H9 (cell line): ENCODE measurements around the gene PLXNB2. TPM values are rescaled to one million over a fixed set of nuclear protein-coding genes. Genes with fewer than 3 reads are reported as not detected.

Experiments used
- DNase-seq: peaks from one replicate; pipeline ENCODE4 v3.0.0-alpha.2; 2017
- H2AFZ ChIP-seq: one replicate; pipeline ENCODE4 v1.6.1; 2013; ENCODE audit warnings: mild to moderate bottlenecking, low read length, control low read depth, moderate library complexity
- H2AK5ac ChIP-seq: 2 replicates; pipeline ENCODE4 v1.6.1; 2013; ENCODE audit warnings: low read length, control low read depth, mixed read lengths; ENCODE audit not compliant: insufficient read length
- H2BK120ac ChIP-seq: one replicate; pipeline ENCODE4 v1.6.1; 2013; ENCODE audit warnings: low read depth, mild to moderate bottlenecking, low read length, control low read depth, inconsistent platforms; ENCODE audit not compliant: poor library complexity, severe bottlenecking
- H2BK12ac ChIP-seq: 2 replicates; pipeline ENCODE4 v1.6.1; 2013; ENCODE audit warnings: low read length, control low read depth, mixed read lengths, low read depth; ENCODE audit not compliant: insufficient read length
- H2BK15ac ChIP-seq: 2 replicates; pipeline ENCODE4 v1.6.1; 2013; ENCODE audit warnings: low read depth, low read length, control low read depth
- H2BK20ac ChIP-seq: one replicate; pipeline ENCODE4 v1.6.1; 2013; ENCODE audit warnings: low read depth, mild to moderate bottlenecking, low read length, control low read depth, inconsistent platforms; ENCODE audit not compliant: poor library complexity, severe bottlenecking
- H2BK5ac ChIP-seq: 2 replicates; pipeline ENCODE4 v1.6.1; 2013; ENCODE audit warnings: low read length, control low read depth, mixed read lengths; ENCODE audit not compliant: insufficient read length
- H3K14ac ChIP-seq: 2 replicates; pipeline ENCODE4 v1.6.1; 2013; ENCODE audit warnings: low read length, control low read depth; ENCODE audit not compliant: insufficient read depth
- H3K18ac ChIP-seq: 2 replicates; pipeline ENCODE4 v1.6.1; 2013; ENCODE audit warnings: low read depth, mild to moderate bottlenecking, mixed read lengths, low read length, control low read depth; ENCODE audit not compliant: insufficient read length
- H3K23ac ChIP-seq: 2 replicates; pipeline ENCODE4 v1.6.1; 2013; ENCODE audit warnings: low read length, control low read depth, mixed read lengths, low read depth; ENCODE audit not compliant: insufficient read length
- H3K23me2 ChIP-seq: 2 replicates; pipeline ENCODE4 v1.6.1; 2013; ENCODE audit warnings: low read depth, mild to moderate bottlenecking, mixed read lengths, low read length, control low read depth; ENCODE audit not compliant: insufficient read length, poor library complexity, severe bottlenecking
- H3K27ac ChIP-seq: 2 replicates; pipeline ENCODE4 v1.5.1; 2013; ENCODE audit warnings: low read length, control low read depth, mixed read lengths, low read depth; ENCODE audit not compliant: insufficient read length
- H3K27me3 ChIP-seq: 2 replicates; pipeline ENCODE4 v1.6.1; 2013; ENCODE audit warnings: low read length, control low read depth, inconsistent platforms; ENCODE audit not compliant: insufficient read depth
- H3K4ac ChIP-seq: 2 replicates; pipeline ENCODE4 v1.6.1; 2013; ENCODE audit warnings: low read depth, mild to moderate bottlenecking, control low read depth, inconsistent platforms, low read length, moderate library complexity
- H3K4me1 ChIP-seq: 2 replicates; pipeline ENCODE4 v1.6.1; 2013; ENCODE audit warnings: low read length, control low read depth, inconsistent platforms; ENCODE audit not compliant: insufficient read depth
- H3K4me2 ChIP-seq: 2 replicates; pipeline ENCODE4 v1.6.1; 2013; ENCODE audit warnings: low read length, control low read depth, mixed read lengths; ENCODE audit not compliant: insufficient read length, insufficient read depth
- H3K56ac ChIP-seq: 2 replicates; pipeline ENCODE4 v1.6.1; 2013; ENCODE audit warnings: low read depth, mild to moderate bottlenecking, mixed read lengths, low read length, control low read depth; ENCODE audit not compliant: insufficient read length
- H3K79me1 ChIP-seq: 2 replicates; pipeline ENCODE4 v1.6.1; 2013; ENCODE audit warnings: low read depth, mild to moderate bottlenecking, moderate library complexity, low read length, control low read depth, inconsistent platforms; ENCODE audit not compliant: insufficient read depth, poor library complexity, severe bottlenecking
- H3K79me2 ChIP-seq: 2 replicates; pipeline ENCODE4 v1.6.1; 2013; ENCODE audit warnings: low read length, control low read depth, inconsistent platforms; ENCODE audit not compliant: insufficient read depth
- H3K9ac ChIP-seq: 2 replicates; pipeline ENCODE4 v1.6.1; 2013; ENCODE audit warnings: low read length, control low read depth, mixed read lengths; ENCODE audit not compliant: insufficient read length; ENCODE audit errors: extremely low read depth
- H3K9me3 ChIP-seq: one replicate; pipeline ENCODE4 v1.6.1; 2013; ENCODE audit warnings: low read depth, low read length, inconsistent platforms; ENCODE audit not compliant: control insufficient read depth
- H3T11ph ChIP-seq: one replicate; pipeline ENCODE4 v1.6.1; 2013; ENCODE audit warnings: mild to moderate bottlenecking, low read length, control low read depth, inconsistent platforms
- H4K20me1 ChIP-seq: one replicate; pipeline ENCODE4 v1.6.1; 2013; ENCODE audit not compliant: control insufficient read depth, insufficient read length, insufficient read depth
- H4K5ac ChIP-seq: 2 replicates; pipeline ENCODE4 v1.6.1; 2013; ENCODE audit warnings: low read depth, mild to moderate bottlenecking, mixed read lengths, low read length, control low read depth; ENCODE audit not compliant: insufficient read length
- H4K8ac ChIP-seq: replicated peaks from 2 replicates; pipeline ENCODE4 v1.6.1; 2013; ENCODE audit warnings: low read length, control low read depth, mixed read lengths, low read depth; ENCODE audit not compliant: insufficient read length
- H4K91ac ChIP-seq: 2 replicates; pipeline ENCODE4 v1.6.1; 2013; ENCODE audit warnings: low read depth, mild to moderate bottlenecking, moderate library complexity, mixed read lengths, low read length, control low read depth; ENCODE audit not compliant: insufficient read length
- H3K27ac Mint-ChIP-seq, 3 experiments: 2 replicates in 2 of 3; 3 replicates in 1 of 3; pipeline ENCODE4 v1.8.0; 2020 to 2021; ENCODE audit warnings: mixed read lengths in 3 of 3, mild to moderate bottlenecking in 1 of 3, moderate library complexity in 1 of 3
- H3K27me3 Mint-ChIP-seq: 2 replicates; pipeline ENCODE4 v1.8.0; 2021; ENCODE audit warnings: low read depth, mild to moderate bottlenecking, moderate library complexity, mixed read lengths
- H3K36me3 Mint-ChIP-seq, 3 experiments: 2 replicates in 2 of 3; 3 replicates in 1 of 3; pipeline ENCODE4 v1.8.0; 2020 to 2021; ENCODE audit warnings: low read depth in 3 of 3, mixed read lengths in 3 of 3; ENCODE audit not compliant: insufficient read depth in 1 of 3
- H3K4me1 Mint-ChIP-seq, 2 experiments: 2 replicates each; pipeline ENCODE4 v1.8.0; 2020; ENCODE audit warnings: mixed read lengths in 2 of 2
- H3K4me3 Mint-ChIP-seq, 2 experiments: 2 replicates in 1 of 2; 3 replicates in 1 of 2; pipeline ENCODE4 v1.8.0; 2020 to 2021; ENCODE audit warnings: mild to moderate bottlenecking in 2 of 2, mixed read lengths in 2 of 2, moderate library complexity in 1 of 2
- H3K9me3 Mint-ChIP-seq, 2 experiments: 2 replicates in 1 of 2; 3 replicates in 1 of 2; pipeline ENCODE4 v1.8.0; 2020; ENCODE audit warnings: mild to moderate bottlenecking in 2 of 2, mixed read lengths in 2 of 2, moderate library complexity in 1 of 2
- CTCF ChIP-seq: fragments of 200-600 bp; sonication (generic); conservative IDR thresholded peaks from 3 replicates; pipeline ENCODE4 v1.8.0; 2021; ENCODE audit warnings: antibody characterized with exemption, mild to moderate bottlenecking
- WGBS: extraction: QIAGEN DNeasy Blood & Tissue Kit; methylation state at CpG from one replicate; pipeline ENCODE4 v1.1.7; 2013; ENCODE audit warnings: missing lambda C conversion rate, low lambda C conversion rate, mixed read lengths; ENCODE audit not compliant: insufficient read length; ENCODE audit errors: extremely low coverage; 5-methylcytosine and 5-hydroxymethylcytosine counted together
- total RNA-seq: library from RNA; stranded (reverse); gene quantifications from 2 replicates; pipeline ENCODE4 v1.2.1, GENCODE V29; 2021

The PLXNB2 gene
- total RNA-seq, 1 experiment from 2014 or later: 87.6 TPM

- Histone ChIP-seq H3K27ac (no peak overlapping the region), H2AFZ (no peak overlapping the region), H4K20me1 (no peaks in the 10 kb centered on the region), H3K4ac (no peak overlapping the region), H3K9ac (no peak overlapping the region), H3K4me1 (no peaks in the 10 kb centered on the region), H2BK20ac (no peak overlapping the region), H4K5ac (no peak overlapping the region), H3K27me3 (no peaks in the 10 kb centered on the region; the same call in 1 of the 2 replicates), H2AK5ac (no peak overlapping the region), H4K91ac (no peak overlapping the region), H4K8ac (no peak overlapping the region), H3K23ac (no peak overlapping the region), H3K18ac (no peak overlapping the region), H3K79me1 (no peaks in the 10 kb centered on the region), H3K56ac (no peak overlapping the region), H3K4me2 (peak overlapping the region; percentile 78), H2BK5ac (no peak overlapping the region), H3K14ac (no peak overlapping the region; the same call in 1 of the 2 replicates), H2BK15ac (no peak overlapping the region), H2BK120ac (no peak overlapping the region), H2BK12ac (no peak overlapping the region), H3K79me2 (no peaks in the 10 kb centered on the region), H3T11ph (no peak overlapping the region), H3K9me3 (no peaks in the 10 kb centered on the region), H3K23me2 (peaks cover 5% of the 10 kb centered on the region)
- peaks cover 55% of the 10 kb centered on the region for H3K27me3 Mint-ChIP-seq
- H3K4me1 Mint-ChIP-seq: peaks cover 7 to 11% of the 10 kb centered on the region in 2 experiments
- no peak for DNase-seq
- H3K36me3 Mint-ChIP-seq: peaks cover 0 to 2% (median 0%) of the 10 kb centered on the region in 3 experiments; a peak in 1 of 7 replicates
- no CpG with 5 or more reads among the region's 56 CpGs for WGBS
- H3K4me3 Mint-ChIP-seq: peak overlapping the region; percentile 75 to 88
- H3K9me3 Mint-ChIP-seq: no peaks in the 10 kb centered on the region
- no peak for TF ChIP-seq CTCF
- H3K27ac Mint-ChIP-seq: no peak overlapping the region
Observed at GRCh38 chr22:50326225-50326955, 18.9 kb upstream of the PLXNB2 start.
